ENCODE data around the gene TSPAN9. TPM values are rescaled to one million over a fixed set of nuclear protein-coding genes. Genes with fewer than 3 reads are reported as not detected.

Gene TSPAN9
- total and polyA plus RNA-seq, 9 donors, result 24.9 to 72.3 (median 55.7) TPM

GRCh38 chr12:3032770-3033538, 44.2 kb upstream of the TSPAN9 start:
- H3K27me3 ChIP-seq, result no peaks in the 10 kb centered on the region
- no peak for TF ChIP-seq POLR2A (IDR thresholded peaks at IDR 0.05)
- TF ChIP-seq, protein P1, sequence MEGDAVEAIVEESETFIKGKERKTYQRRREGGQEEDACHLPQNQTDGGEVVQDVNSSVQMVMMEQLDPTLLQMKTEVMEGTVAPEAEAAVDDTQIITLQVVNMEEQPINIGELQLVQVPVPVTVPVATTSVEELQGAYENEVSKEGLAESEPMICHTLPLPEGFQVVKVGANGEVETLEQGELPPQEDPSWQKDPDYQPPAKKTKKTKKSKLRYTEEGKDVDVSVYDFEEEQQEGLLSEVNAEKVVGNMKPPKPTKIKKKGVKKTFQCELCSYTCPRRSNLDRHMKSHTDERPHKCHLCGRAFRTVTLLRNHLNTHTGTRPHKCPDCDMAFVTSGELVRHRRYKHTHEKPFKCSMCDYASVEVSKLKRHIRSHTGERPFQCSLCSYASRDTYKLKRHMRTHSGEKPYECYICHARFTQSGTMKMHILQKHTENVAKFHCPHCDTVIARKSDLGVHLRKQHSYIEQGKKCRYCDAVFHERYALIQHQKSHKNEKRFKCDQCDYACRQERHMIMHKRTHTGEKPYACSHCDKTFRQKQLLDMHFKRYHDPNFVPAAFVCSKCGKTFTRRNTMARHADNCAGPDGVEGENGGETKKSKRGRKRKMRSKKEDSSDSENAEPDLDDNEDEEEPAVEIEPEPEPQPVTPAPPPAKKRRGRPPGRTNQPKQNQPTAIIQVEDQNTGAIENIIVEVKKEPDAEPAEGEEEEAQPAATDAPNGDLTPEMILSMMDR (IDR thresholded peaks at IDR 0.05), result no peak
- intact Hi-C loops (cut with DNase I), result loop anchor here (5.0 to 10.0 kb wide), 3 partner anchors 158 to 178 kb away; partner anchors contain the start of genes TEX52 (in 3 of the 4), FOXM1 (in 1 of the 4) and RHNO1 (in 1 of the 4)
- no peaks in the 10 kb centered on the region for H3K9me3 ChIP-seq
- no peaks in the 10 kb centered on the region for H3K4me1 ChIP-seq (ENCODE audit: insufficient read depth)
- WGBS, 3 donors, result 72 to 78% (median 77%) methylated on average over 26 to 27 of the region's 27 CpGs
- H3K36me3 ChIP-seq, result no peaks in the 10 kb centered on the region
- DNase-seq, result no peak
- H3K27ac ChIP-seq, result no peak overlapping the region
- no peak overlapping the region for H3K4me3 ChIP-seq

DNA sequence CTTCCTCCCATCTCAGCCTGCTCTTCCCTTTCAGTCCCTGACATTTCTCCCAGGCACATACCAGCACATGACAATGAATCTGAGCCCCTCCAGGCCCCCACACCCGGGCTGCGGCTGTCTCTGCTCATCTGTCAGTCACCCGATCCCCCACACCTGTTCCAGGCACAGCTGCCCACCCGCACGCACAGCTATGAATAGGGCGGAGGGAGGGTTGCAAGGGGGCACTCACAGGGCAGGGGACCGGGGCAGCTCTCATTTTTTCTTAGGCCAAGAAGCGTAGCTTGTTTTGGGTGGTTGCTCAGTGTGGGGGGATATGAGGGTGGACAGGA, 43.7 kb upstream of the TSPAN9 start:
- H3K9me3 ChIP-seq, result no peaks in the 10 kb centered on the region
- intact Hi-C loops (cut with DNase I), result loop anchor here (5.0 to 10.0 kb wide), 3 partner anchors 159 to 179 kb away; partner anchors contain the start of genes TEX52 (in 3 of the 4), FOXM1 (in 1 of the 4) and RHNO1 (in 1 of the 4)
- WGBS, 3 donors, result 82 to 87% (median 83%) methylated on average over 8 of the region's 8 CpGs
- no peaks in the 10 kb centered on the region for H3K36me3 ChIP-seq
- H3K27ac ChIP-seq, result no peak overlapping the region
- DNase-seq, result no peak
- TF ChIP-seq EP300 (IDR thresholded peaks at IDR 0.05) (no peak), POLR2A (IDR thresholded peaks at IDR 0.05) (no peak)
- TF ChIP-seq, protein P1 (IDR thresholded peaks at IDR 0.05), result no peak
- H3K4me3 ChIP-seq, result no peak overlapping the region
- H3K4me1 ChIP-seq (ENCODE audit: insufficient read depth), result no peaks in the 10 kb centered on the region
- H3K27me3 ChIP-seq, result no peaks in the 10 kb centered on the region

- Histone ChIP-seq H3K9me3 (no peaks in the 10 kb centered on the region), H3K4me3 (no peak overlapping the region), H3K27me3 (no peaks in the 10 kb centered on the region), H3K27ac (no peak overlapping the region), H3K4me1 (ENCODE audit: insufficient read depth) (no peaks in the 10 kb centered on the region), H3K36me3 (no peaks in the 10 kb centered on the region)
- WGBS, 3 donors, result 43 to 52% (median 46%) methylated on average over 10 of the region's 10 CpGs
- DNase-seq, result peak; percentile 31 to 69 (median 51)
- TF ChIP-seq POLR2A (IDR thresholded peaks at IDR 0.05) (no peak), EP300 (IDR thresholded peaks at IDR 0.05) (no peak)
- TF ChIP-seq, protein P1 (IDR thresholded peaks at IDR 0.05), result peak in 2 of 3 donors; percentile 23 to 27
- intact Hi-C loops (cut with DNase I), result loop anchor here (5.0 to 10.0 kb wide), 3 partner anchors 159 to 179 kb away; partner anchors contain the start of genes TEX52 (in 3 of the 4), FOXM1 (in 1 of the 4) and RHNO1 (in 1 of the 4)
These were observed 43.0 kb upstream of the TSPAN9 start for GRCh38 chr12:3034067-3034750.

GRCh38 chr12:3035171-3035570, 42.0 kb upstream of the TSPAN9 start:
- intact Hi-C loops (cut with DNase I), result loop anchor here in 3 of 4 donors (10.0 kb wide), 2 partner anchors 160 to 180 kb away; partner anchors contain the start of genes TEX52 (in 2 of the 3), FOXM1 (in 1 of the 3) and RHNO1 (in 1 of the 3)
- no peaks in the 10 kb centered on the region for H3K27me3 ChIP-seq
- 75 to 86% (median 84%) methylated on average over 5 of the region's 5 CpGs for WGBS, 3 donors
- no peaks in the 10 kb centered on the region for H3K9me3 ChIP-seq
- H3K4me3 ChIP-seq, result no peak overlapping the region
- no peak overlapping the region for H3K27ac ChIP-seq
- TF ChIP-seq EP300 (IDR thresholded peaks at IDR 0.05) (no peak), POLR2A (IDR thresholded peaks at IDR 0.05) (no peak)
- TF ChIP-seq, protein P1 (IDR thresholded peaks at IDR 0.05), result no peak
- H3K36me3 ChIP-seq, result no peaks in the 10 kb centered on the region
- DNase-seq, result no peak
- no peaks in the 10 kb centered on the region for H3K4me1 ChIP-seq (ENCODE audit: insufficient read depth)
